Measurements from ENCODE around the gene LRRTM4. TPM values are rescaled to one million over a fixed set of nuclear protein-coding genes. Genes with fewer than 3 reads are reported as not detected.

The LRRTM4 gene
- total and polyA plus RNA-seq, 2 experiments from 2014 or later = 8.5 to 15.4 TPM

DNA sequence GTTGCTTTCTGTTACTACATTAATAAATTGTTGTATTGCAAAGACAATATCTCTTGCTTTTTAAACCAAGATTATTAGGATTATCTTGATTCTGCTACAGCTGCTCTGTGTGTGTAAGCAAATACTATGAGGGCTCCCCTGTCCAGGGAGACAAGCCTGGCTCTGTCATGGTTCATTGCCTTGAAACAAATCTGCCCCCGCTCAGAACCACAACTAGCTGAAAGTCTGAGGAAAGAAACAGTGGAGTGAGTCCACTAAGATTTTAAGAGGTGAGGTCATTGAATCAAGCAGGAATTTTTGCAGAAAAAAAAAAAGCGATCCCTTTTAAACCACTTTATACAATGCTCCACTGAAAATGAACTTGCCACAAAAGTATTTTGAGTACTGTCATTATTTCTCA, 30.8 kb upstream of the LRRTM4 start:
- Histone ChIP-seq H3K27ac (no peak overlapping the region), H3K9me3 (ENCODE audit: low read depth) (no peaks in the 10 kb centered on the region), H3K4me1 (ENCODE audit: low read depth) (no peaks in the 10 kb centered on the region), H3K4me3 (no peak overlapping the region), H3K36me3 (no peaks in the 10 kb centered on the region), H3K27me3 (no peaks in the 10 kb centered on the region)
- DNase-seq (ENCODE audit: low read depth in 1 of 2, low spot score in 1 of 2) = no peak
- no peak for TF ChIP-seq CTCF (IDR thresholded peaks at IDR 0.05; ENCODE audit: low read depth, low read length)

- no peaks in the 10 kb centered on the region for H3K36me3 ChIP-seq
- DNase-seq (ENCODE audit: low read depth in 1 of 2, low spot score in 1 of 2) = no peak
- H3K4me1 ChIP-seq (ENCODE audit: low read depth) = no peaks in the 10 kb centered on the region
- no peaks in the 10 kb centered on the region for H3K9me3 ChIP-seq (ENCODE audit: low read depth)
- TF ChIP-seq CTCF (IDR thresholded peaks at IDR 0.05; ENCODE audit: low read depth, low read length) = no peak
- H3K4me3 ChIP-seq = no peak overlapping the region
- no peak overlapping the region for H3K27ac ChIP-seq
- H3K27me3 ChIP-seq = no peaks in the 10 kb centered on the region
Measured at GRCh38 chr2:77538031-77538430, 15.9 kb upstream of the LRRTM4 start.

GRCh38 chr2:77522888-77523287, 712 bp upstream of the LRRTM4 start:
- DNase-seq (ENCODE audit: low read depth in 1 of 2, low spot score in 1 of 2) = no peak
- Histone ChIP-seq H3K36me3 (no peaks in the 10 kb centered on the region), H3K27me3 (no peaks in the 10 kb centered on the region), H3K27ac (no peak overlapping the region), H3K4me1 (ENCODE audit: low read depth) (peaks cover 4% of the 10 kb centered on the region), H3K9me3 (ENCODE audit: low read depth) (no peaks in the 10 kb centered on the region), H3K4me3 (no peak overlapping the region)
- no peak for TF ChIP-seq CTCF (IDR thresholded peaks at IDR 0.05; ENCODE audit: low read depth, low read length)

DNA sequence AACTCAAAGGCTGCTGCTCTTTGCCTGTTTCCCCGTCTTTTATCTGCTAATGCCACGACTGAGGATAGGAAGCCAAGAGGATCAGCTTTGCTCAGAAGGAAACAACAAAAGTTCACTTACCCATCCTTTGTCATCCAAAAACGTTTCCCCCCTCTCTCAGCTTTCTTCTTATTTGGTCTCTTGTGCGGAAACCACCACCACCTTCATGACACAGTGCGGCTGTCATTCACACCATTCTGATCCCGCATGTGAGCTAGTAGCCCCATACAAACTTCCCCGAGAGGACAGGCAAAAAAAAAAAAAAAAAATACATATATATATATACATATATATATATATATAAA, 656 bp downstream of the LRRTM4 start:
- Histone ChIP-seq H3K4me1 (ENCODE audit: low read depth) (peaks cover 12% of the 10 kb centered on the region), H3K27me3 (no peaks in the 10 kb centered on the region), H3K36me3 (no peaks in the 10 kb centered on the region), H3K27ac (peak overlapping the region; percentile 57), H3K9me3 (ENCODE audit: low read depth) (no peaks in the 10 kb centered on the region), H3K4me3 (peak overlapping the region; percentile 39)
- DNase-seq (ENCODE audit: low read depth in 1 of 2, low spot score in 1 of 2) = peak in 1 of 2 donors; percentile 26
- TF ChIP-seq CTCF (IDR thresholded peaks at IDR 0.05; ENCODE audit: low read depth, low read length) = no peak

DNA sequence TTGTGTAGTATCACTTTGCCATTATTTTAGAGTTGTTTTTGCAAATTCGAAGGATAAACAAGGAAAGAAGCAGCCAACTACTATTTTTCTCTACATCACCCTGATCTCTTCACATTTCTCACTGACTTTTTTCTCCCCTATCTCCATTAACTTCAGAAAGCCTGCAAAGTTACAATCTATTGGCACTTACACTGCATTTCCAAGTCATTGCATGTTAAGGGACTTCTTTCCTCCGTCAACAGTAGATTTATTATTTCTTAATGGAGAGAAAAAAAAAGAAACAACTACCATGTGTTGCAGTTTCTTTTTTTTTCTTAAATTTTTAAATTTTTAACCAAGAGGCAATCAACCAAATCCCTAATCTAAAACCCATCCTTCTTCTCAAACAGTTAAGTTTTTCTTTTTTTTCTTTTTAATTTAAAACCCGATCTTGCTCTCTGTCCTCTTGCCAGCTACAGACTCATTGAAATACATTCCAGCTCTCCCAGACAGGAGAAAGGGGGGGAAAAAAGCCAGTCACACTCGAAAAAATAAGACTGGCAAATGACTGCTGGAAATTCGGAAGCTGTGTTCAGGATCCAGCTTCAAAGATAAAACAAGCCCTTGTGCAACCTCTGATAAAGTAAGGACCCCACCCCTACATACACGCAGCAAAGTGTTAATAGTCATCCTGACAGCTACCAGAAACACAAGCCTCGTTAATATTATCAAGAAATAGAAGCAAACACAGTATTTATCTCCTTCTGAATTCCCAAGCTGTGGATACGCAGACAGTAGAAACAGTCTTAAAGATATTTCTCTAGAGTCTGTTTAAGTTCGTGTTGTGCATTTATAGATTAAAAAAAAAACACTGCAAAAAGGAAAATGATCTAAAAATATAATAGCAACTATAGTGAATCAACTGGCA, 1.3 kb downstream of the LRRTM4 start:
- Histone ChIP-seq H3K27me3 (no peaks in the 10 kb centered on the region), H3K36me3 (no peaks in the 10 kb centered on the region), H3K27ac (peak overlapping the region; percentile 57), H3K4me1 (ENCODE audit: low read depth) (peaks cover 12% of the 10 kb centered on the region), H3K4me3 (peak overlapping the region; percentile 39), H3K9me3 (ENCODE audit: low read depth) (no peaks in the 10 kb centered on the region)
- peak in 1 of 2 donors; percentile 64 for DNase-seq (ENCODE audit: low read depth in 1 of 2, low spot score in 1 of 2)
- TF ChIP-seq CTCF (IDR thresholded peaks at IDR 0.05; ENCODE audit: low read depth, low read length) = no peak
